IMR-90 (cell line): ENCODE measurements around the gene ZKSCAN1. TPM values are rescaled to one million over a fixed set of nuclear protein-coding genes. Genes with fewer than 3 reads are reported as not detected.

Experiments used
- ATAC-seq: fragments of 200-7000 bp; cut with Tn5 transposase; 2 replicates; pipeline ENCODE4 v1.9.1; 2020; ENCODE audit warnings: low read depth, mild to moderate bottlenecking, moderate library complexity
- BruUV-seq: library from RNA; stranded (reverse); fragments of 400-500 nt; replicated peaks from 2 replicates; lab custom pipeline; 2021; lab: Mats Ljungman, UMichigan
- CTCF ChIA-PET: fragments of 300-600 bp; formaldehyde crosslinking; extraction: SDS; loops from one replicate; lab custom pipeline; 2021; ENCODE audit warnings: antibody characterized with exemption; lab: Yijun Ruan, JAX
- POLR2A ChIA-PET: fragments of 300-600 bp; sonication (Branson Sonifier 250); formaldehyde crosslinking; loops from one replicate; lab custom pipeline; 2022; ENCODE audit warnings: antibody characterized with exemption; ENCODE audit not compliant: unreplicated experiment; lab: Charles Lee
- DNase-seq: peaks from one replicate; pipeline ENCODE4 v3.0.0; 2013
- H2AFZ ChIP-seq: replicated peaks from 2 replicates; pipeline ENCODE3; 2013; ENCODE audit warnings: low read length, mild to moderate bottlenecking; ENCODE audit not compliant: poor library complexity
- H2AK5ac ChIP-seq: 2 replicates; pipeline ENCODE4 v1.6.1; 2013; ENCODE audit warnings: low read depth, low read length, inconsistent platforms
- H2AK9ac ChIP-seq: replicated peaks from 2 replicates; pipeline ENCODE3; 2013; ENCODE audit warnings: mild to moderate bottlenecking, low read depth, low read length, moderate library complexity; ENCODE audit not compliant: poor library complexity
- H2BK120ac ChIP-seq: 2 replicates; pipeline ENCODE4 v1.6.1; 2013; ENCODE audit warnings: low read depth, low read length, inconsistent platforms
- H2BK15ac ChIP-seq: 3 replicates; pipeline ENCODE4 v1.6.1; 2013; ENCODE audit warnings: low read depth, low read length, inconsistent platforms
- H2BK20ac ChIP-seq: 2 replicates; pipeline ENCODE4 v1.6.1; 2013; ENCODE audit warnings: low read depth, mild to moderate bottlenecking, inconsistent platforms, low read length, moderate library complexity
- H2BK5ac ChIP-seq: 2 replicates; pipeline ENCODE4 v1.6.1; 2013; ENCODE audit warnings: mild to moderate bottlenecking, low read depth, low read length, inconsistent platforms; ENCODE audit not compliant: poor library complexity, severe bottlenecking
- H3K14ac ChIP-seq: replicated peaks from 2 replicates; pipeline ENCODE4 v1.6.1; 2013; ENCODE audit warnings: low read depth, low read length, inconsistent platforms
- H3K18ac ChIP-seq: 2 replicates; pipeline ENCODE4 v1.6.1; 2013; ENCODE audit warnings: low read depth, low read length, control low read depth
- H3K23ac ChIP-seq: 2 replicates; pipeline ENCODE4 v1.6.1; 2013; ENCODE audit warnings: low read depth, low read length, inconsistent platforms
- H3K27ac ChIP-seq: 2 replicates; pipeline ENCODE4 v1.5.1; 2013; ENCODE audit warnings: mild to moderate bottlenecking, control low read depth, low read length; ENCODE audit not compliant: insufficient read depth
- H3K27me3 ChIP-seq: 2 replicates; pipeline ENCODE4 v1.6.1; 2013; ENCODE audit warnings: low read length; ENCODE audit not compliant: control insufficient read depth, insufficient read depth
- H3K36me3 ChIP-seq: 2 replicates; pipeline ENCODE4 v1.6.1; 2013; ENCODE audit warnings: low read length, mixed read lengths; ENCODE audit not compliant: control insufficient read depth, insufficient read depth
- H3K4ac ChIP-seq: 2 replicates; pipeline ENCODE4 v1.6.1; 2013; ENCODE audit warnings: low read depth, low read length, inconsistent platforms
- H3K4me1 ChIP-seq: 2 replicates; pipeline ENCODE4 v1.6.1; 2013; ENCODE audit warnings: low read length, mixed read lengths; ENCODE audit not compliant: control insufficient read depth, insufficient read depth
- H3K4me2 ChIP-seq: 2 replicates; pipeline ENCODE4 v1.6.1; 2013; ENCODE audit warnings: low read depth, mild to moderate bottlenecking, control low read depth, low read length, moderate library complexity
- H3K4me3 ChIP-seq: 2 replicates; pipeline ENCODE4 v1.5.1; 2013; ENCODE audit warnings: low read depth, mild to moderate bottlenecking, control low read depth, low read length, moderate library complexity; ENCODE audit not compliant: insufficient read depth
- H3K56ac ChIP-seq: 2 replicates; pipeline ENCODE4 v1.6.1; 2013; ENCODE audit warnings: low read length, inconsistent platforms; ENCODE audit not compliant: insufficient read depth; ENCODE audit errors: extremely low read depth
- H3K79me1 ChIP-seq, 2 experiments: 2 replicates each; pipeline ENCODE4 v1.6.1; 2013; ENCODE audit warnings: low read length in 2 of 2, inconsistent platforms in 1 of 2, low read depth in 1 of 2
- H3K9ac ChIP-seq: 2 replicates; pipeline ENCODE4 v1.6.1; 2013; ENCODE audit warnings: low read depth, low read length, control low read depth
- H3K9me1 ChIP-seq: 2 replicates; pipeline ENCODE4 v1.6.1; 2013; ENCODE audit warnings: low read length, inconsistent platforms; ENCODE audit not compliant: insufficient read depth
- H3K9me3 ChIP-seq: 2 replicates; pipeline ENCODE4 v1.6.1; 2013; ENCODE audit warnings: low read length; ENCODE audit not compliant: control insufficient read depth, insufficient read depth
- H4K20me1 ChIP-seq: 2 replicates; pipeline ENCODE4 v1.6.1; 2013; ENCODE audit warnings: low read length, inconsistent platforms; ENCODE audit not compliant: insufficient read depth
- H4K5ac ChIP-seq: 2 replicates; pipeline ENCODE4 v1.6.1; 2013; ENCODE audit warnings: mild to moderate bottlenecking, low read depth, low read length, control low read depth
- H4K8ac ChIP-seq, 2 experiments: 2 replicates each; pipeline ENCODE4 v1.6.1; 2013; ENCODE audit warnings: low read depth in 2 of 2, low read length in 2 of 2, control low read depth in 1 of 2, inconsistent platforms in 1 of 2
- H4K91ac ChIP-seq: 2 replicates; pipeline ENCODE4 v1.6.1; 2013; ENCODE audit warnings: low read depth, low read length, inconsistent platforms; ENCODE audit not compliant: insufficient read depth
- BHLHE40 ChIP-seq: fragments of 150-350 bp; IDR thresholded peaks from 2 replicates; pipeline ENCODE4 v1.6.1; 2016; ENCODE audit warnings: mild to moderate bottlenecking, low read depth, low read length
- CEBPB ChIP-seq: IDR thresholded peaks from 2 replicates; pipeline ENCODE4 v1.6.1; 2012; ENCODE audit warnings: low read depth, low read length, improper control_type of control experiment
- CHD1 ChIP-seq: IDR thresholded peaks from 2 replicates; pipeline ENCODE4 v1.6.1; 2012; ENCODE audit warnings: low read depth, low read length, improper control_type of control experiment
- CTCF ChIP-seq: conservative IDR thresholded peaks from 2 replicates; pipeline ENCODE4 v1.5.1; 2012; ENCODE audit warnings: mild to moderate bottlenecking, low read depth, low read length, improper control_type of control experiment
- ELK1 ChIP-seq: fragments of 150-350 bp; IDR thresholded peaks from 2 replicates; pipeline ENCODE4 v1.6.1; 2016; ENCODE audit warnings: low read depth, mild to moderate bottlenecking, low read length, moderate library complexity, borderline replicate concordance
- FOS ChIP-seq: fragments of 150-350 bp; IDR thresholded peaks from 2 replicates; pipeline ENCODE4 v1.6.1; 2016; ENCODE audit warnings: low read depth, low read length
- MAFK ChIP-seq: IDR thresholded peaks from 2 replicates; pipeline ENCODE4 v1.6.1; 2012; ENCODE audit warnings: low read depth, low read length, improper control_type of control experiment
- MAZ ChIP-seq: IDR thresholded peaks from 2 replicates; pipeline ENCODE4 v1.6.1; 2012; ENCODE audit warnings: low read depth, mild to moderate bottlenecking, low read length, improper control_type of control experiment, moderate library complexity, borderline replicate concordance
- NFE2L2 ChIP-seq: fragments of 150-350 bp; IDR thresholded peaks from 2 replicates; pipeline ENCODE4 v1.6.1; 2016; ENCODE audit warnings: low read depth, mild to moderate bottlenecking, low read length
- POLR2A ChIP-seq: IDR thresholded peaks from 2 replicates; pipeline ENCODE4 v1.6.1; 2012; ENCODE audit warnings: mild to moderate bottlenecking, low read depth, low read length
- RAD21 ChIP-seq: IDR thresholded peaks from 2 replicates; pipeline ENCODE4 v1.6.1; 2012; ENCODE audit warnings: low read length, improper control_type of control experiment
- RCOR1 ChIP-seq: IDR thresholded peaks from 2 replicates; pipeline ENCODE4 v1.6.1; 2012; ENCODE audit warnings: mild to moderate bottlenecking, low read length, improper control_type of control experiment; ENCODE audit not compliant: insufficient replicate concordance
- RFX5 ChIP-seq: IDR thresholded peaks from 2 replicates; pipeline ENCODE4 v1.8.0; 2012; ENCODE audit warnings: low read depth, mild to moderate bottlenecking, low read length, moderate library complexity
- SMC3 ChIP-seq: fragments of 150-350 bp; IDR thresholded peaks from 2 replicates; pipeline ENCODE4 v1.6.1; 2016; ENCODE audit warnings: low read depth, mild to moderate bottlenecking, antibody characterized with exemption, low read length, moderate library complexity
- USF2 ChIP-seq: fragments of 150-350 bp; IDR thresholded peaks from 2 replicates; pipeline ENCODE4 v1.6.1; 2017; ENCODE audit warnings: mild to moderate bottlenecking, antibody characterized with exemption, low read length, low read depth
- WGBS, 2 experiments: methylation state at CpG; one replicate each; pipeline versions ENCODE4 v1.1.5 to v1.1.7; 2013; ENCODE audit warnings: missing lambda C conversion rate in 2 of 2; ENCODE audit not compliant: insufficient read length in 1 of 2; ENCODE audit errors: extremely low coverage in 2 of 2; 5-methylcytosine and 5-hydroxymethylcytosine counted together
- dilution Hi-C: fragments of 300-500 bp; cut with HindIII; formaldehyde crosslinking; loops from one replicate; pipeline ENCODE4 v1.14.3; 2018; ENCODE audit warnings: low sequenced_read_pairs; ENCODE audit not compliant: unreplicated experiment
- in situ Hi-C: fragments of 300-500 bp; cut with MboI; formaldehyde crosslinking; loops from 3 replicates; pipeline ENCODE4 v1.14.3; 2019; ENCODE audit warnings: low sequenced_read_pairs, inconsistent platforms, mixed read lengths
- intact Hi-C: fragments of 100-400 bp; cut with micrococcal nuclease; formaldehyde crosslinking; loops from 2 replicates; pipeline ENCODE4 v1.10.0; 2022
- polyA plus RNA-seq, 3 experiments: library from polyadenylated mRNA; depleted of rRNA; stranded (reverse); fragments of >200 nt; gene quantifications; 2 replicates each; pipeline ENCODE4 v1.2.3, GENCODE V29; 2012; ENCODE audit warnings: low replicate concordance in 1 of 3
- total RNA-seq: library from RNA; depleted of rRNA; stranded (reverse); fragments of >200 nt; gene quantifications from 2 replicates; pipeline ENCODE4 v1.2.3, GENCODE V29; 2012

The ZKSCAN1 gene
- total and polyA plus RNA-seq, 2 of the 4 experiments (the other 2 are of a cell fraction), result 13.7 to 40.7 TPM

GRCh38 chr7:100071018-100071723, 55.8 kb downstream of the ZKSCAN1 start:
- POLR2A ChIA-PET, result interaction anchor here (0.6 kb wide), 1 partner anchor 1166 kb away, joined by 3 read pairs; the partner anchor contains the start of gene CLDN15
- CTCF ChIA-PET, result no interaction called here
- TF ChIP-seq ELK1 (no peak), RFX5 (no peak), USF2 (no peak), RCOR1 (no peak), CHD1 (no peak), BHLHE40 (no peak), RAD21 (no peak), MAZ (no peak), NFE2L2 (no peak), SMC3 (no peak), CTCF (no peak), FOS (no peak), CEBPB (no peak), POLR2A (no peak), MAFK (no peak)

More at GRCh38 chr7:100071018-100071723, 55.8 kb downstream of the ZKSCAN1 start:
- Histone ChIP-seq H3K9me3 (peaks cover 72% of the 10 kb centered on the region), H3K23ac (no peak overlapping the region), H4K91ac (no peak overlapping the region), H2BK5ac (no peak overlapping the region), H2AK9ac (no peak overlapping the region), H3K18ac (no peak overlapping the region), H2AFZ (no peak overlapping the region), H4K20me1 (no peaks in the 10 kb centered on the region; the same call in 1 of the 2 replicates), H2BK15ac (no peak overlapping the region), H3K14ac (no peak overlapping the region), H3K4ac (no peak overlapping the region), H3K56ac (no peak overlapping the region; the same call in 1 of the 2 replicates), H3K4me2 (no peak overlapping the region), H3K9me1 (no peaks in the 10 kb centered on the region), H4K8ac (no peak overlapping the region), H3K79me1 (peaks cover 23 to 38% of the 10 kb centered on the region in 2 experiments), H3K4me1 (no peaks in the 10 kb centered on the region), H3K27ac (no peak overlapping the region), H2AK5ac (no peak overlapping the region), H2BK120ac (no peak overlapping the region), H3K9ac (no peak overlapping the region), H2BK20ac (no peak overlapping the region), H3K36me3 (peaks cover 79% of the 10 kb centered on the region), H3K4me3 (no peak overlapping the region), H4K5ac (no peak overlapping the region), H3K27me3 (no peaks in the 10 kb centered on the region)
- BruUV-seq, result no TSS peak
- WGBS, 2 experiments, result 100% methylated on average over 3 of the region's 11 CpGs; no CpG with 5 or more reads in 1 of the 2 experiments
- DNase-seq (no peak), ATAC-seq (no peak)
- dilution Hi-C loops (no loop called here), intact Hi-C loops (no loop called here), in situ Hi-C loops (no loop called here)
